GM12875 (cell line): Measurements from ENCODE around the gene GNG12.

Experiments
- H3K4me3 ChIP-seq: one replicate; pipeline ENCODE4 v1.5.1; 2011; ENCODE audit warnings: low read depth, low read length, control low read depth
- TF ChIP-seq, protein P1 (sequence below): IDR thresholded peaks from 2 replicates; pipeline ENCODE4 v1.5.1; 2011; ENCODE audit warnings: low read depth, mild to moderate bottlenecking, control low read depth, inconsistent platforms, low read length, moderate library complexity, borderline replicate concordance; ENCODE audit not compliant: insufficient read depth

GNG12 gene

DNA sequence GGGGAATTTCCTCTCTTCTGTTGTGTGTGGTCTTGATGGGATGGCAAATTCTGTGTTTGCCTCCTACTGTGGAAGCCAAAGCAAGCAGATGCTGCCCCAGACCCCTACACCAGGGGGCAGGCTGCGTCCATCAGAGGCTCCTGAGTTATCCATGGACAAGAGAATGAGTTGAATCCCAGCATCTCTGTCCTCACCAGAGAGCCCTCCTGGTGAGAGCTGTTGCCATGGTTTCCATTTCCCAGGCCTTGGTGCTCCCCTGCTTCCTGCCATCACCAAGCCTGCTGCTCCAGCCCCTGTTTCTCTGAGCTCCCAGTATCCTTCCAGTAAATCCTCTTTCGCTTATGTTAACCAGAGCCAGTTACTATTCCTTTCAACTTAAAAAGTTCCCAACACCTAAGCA, 20.4 kb upstream of the GNG12 start:
- TF ChIP-seq, protein P1, sequence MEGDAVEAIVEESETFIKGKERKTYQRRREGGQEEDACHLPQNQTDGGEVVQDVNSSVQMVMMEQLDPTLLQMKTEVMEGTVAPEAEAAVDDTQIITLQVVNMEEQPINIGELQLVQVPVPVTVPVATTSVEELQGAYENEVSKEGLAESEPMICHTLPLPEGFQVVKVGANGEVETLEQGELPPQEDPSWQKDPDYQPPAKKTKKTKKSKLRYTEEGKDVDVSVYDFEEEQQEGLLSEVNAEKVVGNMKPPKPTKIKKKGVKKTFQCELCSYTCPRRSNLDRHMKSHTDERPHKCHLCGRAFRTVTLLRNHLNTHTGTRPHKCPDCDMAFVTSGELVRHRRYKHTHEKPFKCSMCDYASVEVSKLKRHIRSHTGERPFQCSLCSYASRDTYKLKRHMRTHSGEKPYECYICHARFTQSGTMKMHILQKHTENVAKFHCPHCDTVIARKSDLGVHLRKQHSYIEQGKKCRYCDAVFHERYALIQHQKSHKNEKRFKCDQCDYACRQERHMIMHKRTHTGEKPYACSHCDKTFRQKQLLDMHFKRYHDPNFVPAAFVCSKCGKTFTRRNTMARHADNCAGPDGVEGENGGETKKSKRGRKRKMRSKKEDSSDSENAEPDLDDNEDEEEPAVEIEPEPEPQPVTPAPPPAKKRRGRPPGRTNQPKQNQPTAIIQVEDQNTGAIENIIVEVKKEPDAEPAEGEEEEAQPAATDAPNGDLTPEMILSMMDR = peak; percentile 63
- no peak overlapping the region for H3K4me3 ChIP-seq

GRCh38 chr1:67851800-67852199, 18.5 kb upstream of the GNG12 start:
- TF ChIP-seq, protein P1 = no peak

GRCh38 chr1:67850611-67851075, 17.4 kb upstream of the GNG12 start:
- TF ChIP-seq, protein P1 = no peak
- no peak overlapping the region for H3K4me3 ChIP-seq

More at GRCh38 chr1:67851800-67852199, 18.5 kb upstream of the GNG12 start:
- H3K4me3 ChIP-seq = no peak overlapping the region

DNA sequence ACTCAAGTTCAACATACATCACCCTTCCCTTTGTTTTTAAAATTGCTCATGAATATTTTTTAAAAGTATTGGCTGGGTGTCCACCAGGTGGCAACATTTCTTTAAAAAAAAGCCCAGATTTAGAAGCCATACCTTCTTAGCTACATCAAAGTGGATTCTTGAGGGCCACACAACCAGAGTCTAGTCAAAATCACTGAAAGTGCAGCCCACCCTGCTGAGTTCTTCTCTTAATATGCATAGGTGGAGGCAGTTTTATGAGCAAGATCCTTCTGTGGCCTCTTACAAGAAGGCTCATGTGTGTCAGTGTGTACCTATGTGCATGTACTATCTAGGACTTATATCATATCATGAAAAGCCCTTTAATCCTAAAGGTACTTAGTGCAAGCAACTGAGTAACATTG, 16.9 kb upstream of the GNG12 start:
- H3K4me3 ChIP-seq = no peak overlapping the region
- TF ChIP-seq, protein P1 = 0 out of 2 replicates have a peak, but pooled peaks have one; percentile 23

GRCh38 chr1:67847466-67847865, 14.2 kb upstream of the GNG12 start:
- TF ChIP-seq, protein P1 = no peak
- H3K4me3 ChIP-seq = no peak overlapping the region

- TF ChIP-seq, protein P1 = no peak
- no peak overlapping the region for H3K4me3 ChIP-seq
Measured at GRCh38 chr1:67846538-67846937, 13.3 kb upstream of the GNG12 start.

DNA sequence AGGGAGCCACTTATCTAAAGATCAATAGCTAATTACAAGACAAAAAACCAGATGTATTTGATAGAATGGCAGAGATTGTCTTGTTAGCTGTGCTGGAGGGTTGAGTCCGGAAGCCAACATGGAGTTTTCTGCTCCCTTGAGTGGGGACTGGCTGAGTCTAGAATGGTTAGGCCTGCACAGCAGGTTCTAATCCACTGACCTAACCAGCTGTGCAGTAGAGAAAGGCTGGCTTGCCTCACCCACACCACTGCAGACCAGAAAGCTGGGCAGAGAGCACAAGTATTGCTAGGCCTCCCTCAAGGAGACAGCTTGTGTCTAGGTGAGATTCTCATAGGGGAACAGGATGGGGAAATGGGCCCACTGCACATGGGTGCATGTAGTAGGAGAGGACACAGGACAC, 11.7 kb upstream of the GNG12 start:
- H3K4me3 ChIP-seq = no peak overlapping the region
- TF ChIP-seq, protein P1 = no peak
